NCI-H1417 treated with DMSO at 0.1 percent for 48 hours (cell line): ENCODE data around the gene NAPEPLD.
"Not testable (repeated sequence)": the region's sequence is repeated elsewhere in the genome, so short reads cannot be mapped to it uniquely, and the experiment has no call there.

Experiments used
- DNase-seq: peaks from one replicate; lab custom pipeline; 2025; lab: John Stamatoyannopoulos, UW

Gene NAPEPLD

GRCh38 chr7:103106703-103107070 lies 42.2 kb downstream of the NAPEPLD start:
- not testable (repeated sequence) for DNase-seq

GRCh38 chr7:103106005-103106702 lies 42.7 kb downstream of the NAPEPLD start:
- DNase-seq: no peak

GRCh38 chr7:103101543-103101942 lies 47.4 kb downstream of the NAPEPLD start:
- DNase-seq: no peak

GRCh38 chr7:103100348-103100747 lies 48.6 kb downstream of the NAPEPLD start:
- no peak for DNase-seq

GRCh38 chr7:103097041-103097440 lies 51.9 kb downstream of the NAPEPLD start:
- DNase-seq: no peak

- DNase-seq: not testable (repeated sequence)
Observed at GRCh38 chr7:103095558-103095957, 53.3 kb downstream of the NAPEPLD start.

- DNase-seq: no peak
Observed at GRCh38 chr7:103094102-103094501, 54.8 kb downstream of the NAPEPLD start.

GRCh38 chr7:103093429-103093828 lies 55.5 kb downstream of the NAPEPLD start:
- no peak for DNase-seq

- not testable (repeated sequence) for DNase-seq
Observed at GRCh38 chr7:103092321-103092720, 56.6 kb downstream of the NAPEPLD start.

GRCh38 chr7:103083210-103083609 lies 65.7 kb downstream of the NAPEPLD start:
- DNase-seq: no peak

GRCh38 chr7:103082497-103082896 lies 66.4 kb downstream of the NAPEPLD start:
- DNase-seq: no peak

GRCh38 chr7:103080923-103081322 lies 68.0 kb downstream of the NAPEPLD start:
- DNase-seq: no peak

GRCh38 chr7:103079836-103080235 lies 69.1 kb downstream of the NAPEPLD start:
- no peak for DNase-seq

GRCh38 chr7:103078226-103078625 lies 70.7 kb downstream of the NAPEPLD start:
- DNase-seq: not testable (repeated sequence)

GRCh38 chr7:103077318-103077717 lies 71.6 kb downstream of the NAPEPLD start:
- no peak for DNase-seq

- no peak for DNase-seq
Observed at GRCh38 chr7:103076764-103077163, 72.1 kb downstream of the NAPEPLD start.

- no peak for DNase-seq
Observed at GRCh38 chr7:103075337-103075918, 73.5 kb downstream of the NAPEPLD start.

GRCh38 chr7:103074519-103075336 lies 74.2 kb downstream of the NAPEPLD start, which contains the start of the genes ARMC10 and FBXL13:
Gene ARMC10, plus strand, starts transcription at chr7:103075140. Its CDS starts 133 bp downstream, at chr7:103075273.
Gene FBXL13, minus strand, starts transcription at chr7:103074796.
- DNase-seq: peak; percentile 69

- DNase-seq: no peak
Observed at GRCh38 chr7:103073989-103074518, 74.8 kb downstream of the NAPEPLD start.

- no peak for DNase-seq
Observed at GRCh38 chr7:103071000-103071399, 77.9 kb downstream of the NAPEPLD start.

GRCh38 chr7:103068414-103069403 lies 80.2 kb downstream of the NAPEPLD start:
- DNase-seq: no peak
